GM04503 (cell line): ENCODE measurements around the gene UMAD1.

ENCODE experiments used
- DNase-seq: peaks from one replicate; pipeline ENCODE4 v3.0.0-alpha.2; 2012; ENCODE audit warnings: low read depth

The UMAD1 gene

GRCh38 chr7:7883394-7883793 is 242.8 kb downstream of the UMAD1 start:
- DNase-seq: no peak

- no peak for DNase-seq
These were observed 244.3 kb downstream of the UMAD1 start for GRCh38 chr7:7884855-7885254.

- DNase-seq: no peak
These were observed 249.4 kb downstream of the UMAD1 start for GRCh38 chr7:7889791-7890568.

- DNase-seq: no peak
These were observed 254.6 kb downstream of the UMAD1 start for GRCh38 chr7:7895004-7895650.

- DNase-seq: no peak
These were observed 255.2 kb downstream of the UMAD1 start for GRCh38 chr7:7895754-7896153.

- DNase-seq: no peak
These were observed 257.0 kb downstream of the UMAD1 start for GRCh38 chr7:7897509-7897908.

GRCh38 chr7:7897949-7898515 is 257.5 kb downstream of the UMAD1 start:
- no peak for DNase-seq

GRCh38 chr7:7902845-7903244 is 262.3 kb downstream of the UMAD1 start:
- DNase-seq: no peak

- DNase-seq: no peak
These were observed 266.8 kb downstream of the UMAD1 start for GRCh38 chr7:7907306-7907705.

GRCh38 chr7:7908622-7909145 is 268.1 kb downstream of the UMAD1 start:
- DNase-seq: no peak

- no peak for DNase-seq
These were observed 268.8 kb downstream of the UMAD1 start for GRCh38 chr7:7909376-7909775.

GRCh38 chr7:7911369-7912123 is 271.0 kb downstream of the UMAD1 start:
- peak; percentile 27 for DNase-seq

GRCh38 chr7:7912937-7913336 is 272.4 kb downstream of the UMAD1 start:
- no peak for DNase-seq

- DNase-seq: peak; percentile 6
These were observed 273.0 kb downstream of the UMAD1 start for GRCh38 chr7:7913504-7913903.

GRCh38 chr7:7914547-7914946 is 274.0 kb downstream of the UMAD1 start:
- no peak for DNase-seq

GRCh38 chr7:7916064-7916463 is 275.5 kb downstream of the UMAD1 start:
- DNase-seq: no peak

GRCh38 chr7:7917593-7917992 is 277.0 kb downstream of the UMAD1 start:
- no peak for DNase-seq

GRCh38 chr7:7918736-7919448 is 278.3 kb downstream of the UMAD1 start:
- DNase-seq: no peak

GRCh38 chr7:7919449-7919945 is 278.9 kb downstream of the UMAD1 start:
- no peak for DNase-seq

GRCh38 chr7:7920056-7920455 is 279.5 kb downstream of the UMAD1 start:
- DNase-seq: no peak

- no peak for DNase-seq
These were observed 279.9 kb downstream of the UMAD1 start for GRCh38 chr7:7920481-7920880.

- no peak for DNase-seq
These were observed 281.3 kb downstream of the UMAD1 start for GRCh38 chr7:7921830-7922229.
